Measurements from ENCODE around the gene FADS1.

GRCh38 chr11:61855939-61856680, 39.3 kb upstream of the FADS1 start:
- TF ChIP-seq CTCF (IDR thresholded peaks at IDR 0.05) (no peak), POLR2A (IDR thresholded peaks at IDR 0.05) (no peak)
